Thyroid gland (tissue), 4 donors: Measurements from ENCODE around the gene PROK2.

Experiments used
- POLR2A ChIP-seq, 2 donors: fragments of 450-650 bp; IDR thresholded peaks; one replicate each; pipeline ENCODE4 v1.6.1; 2017; ENCODE audit warnings: antibody characterized with exemption in 2 of 2, mild to moderate bottlenecking in 2 of 2, moderate library complexity in 1 of 2
- TF ChIP-seq, protein P1 (sequence below), 6 experiments: fragments of 200-600 bp in 3 of 6; fragments of 450-650 bp in 3 of 6; sonication (generic) in 3 of 6; IDR thresholded peaks; one replicate each; pipeline ENCODE4 v1.5.1; 2016 to 2019; ENCODE audit warnings: antibody characterized with exemption in 6 of 6, mild to moderate bottlenecking in 2 of 6, inconsistent platforms in 1 of 6, moderate library complexity in 1 of 6

DNA sequence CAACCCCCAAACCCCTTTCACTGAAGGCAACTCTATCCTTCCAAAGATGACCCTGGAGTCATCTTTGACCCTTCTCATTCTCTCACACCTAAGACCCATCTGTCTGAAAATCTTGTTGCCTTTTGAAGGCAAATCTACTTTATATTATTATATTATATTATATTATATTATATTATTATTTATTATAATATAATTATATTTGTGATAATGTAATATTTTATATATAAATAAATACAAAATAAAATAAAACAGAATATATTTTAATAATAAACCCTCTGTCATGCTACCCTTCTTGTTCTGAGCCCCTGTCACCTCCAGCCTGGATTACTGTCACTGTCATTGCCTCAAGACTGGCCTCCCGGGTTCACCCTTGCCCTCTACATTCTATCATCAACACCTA, 5.0 kb upstream of the PROK2 start:
- no peak for TF ChIP-seq POLR2A (IDR thresholded peaks at IDR 0.05)
- TF ChIP-seq, protein P1, sequence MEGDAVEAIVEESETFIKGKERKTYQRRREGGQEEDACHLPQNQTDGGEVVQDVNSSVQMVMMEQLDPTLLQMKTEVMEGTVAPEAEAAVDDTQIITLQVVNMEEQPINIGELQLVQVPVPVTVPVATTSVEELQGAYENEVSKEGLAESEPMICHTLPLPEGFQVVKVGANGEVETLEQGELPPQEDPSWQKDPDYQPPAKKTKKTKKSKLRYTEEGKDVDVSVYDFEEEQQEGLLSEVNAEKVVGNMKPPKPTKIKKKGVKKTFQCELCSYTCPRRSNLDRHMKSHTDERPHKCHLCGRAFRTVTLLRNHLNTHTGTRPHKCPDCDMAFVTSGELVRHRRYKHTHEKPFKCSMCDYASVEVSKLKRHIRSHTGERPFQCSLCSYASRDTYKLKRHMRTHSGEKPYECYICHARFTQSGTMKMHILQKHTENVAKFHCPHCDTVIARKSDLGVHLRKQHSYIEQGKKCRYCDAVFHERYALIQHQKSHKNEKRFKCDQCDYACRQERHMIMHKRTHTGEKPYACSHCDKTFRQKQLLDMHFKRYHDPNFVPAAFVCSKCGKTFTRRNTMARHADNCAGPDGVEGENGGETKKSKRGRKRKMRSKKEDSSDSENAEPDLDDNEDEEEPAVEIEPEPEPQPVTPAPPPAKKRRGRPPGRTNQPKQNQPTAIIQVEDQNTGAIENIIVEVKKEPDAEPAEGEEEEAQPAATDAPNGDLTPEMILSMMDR (IDR thresholded peaks at IDR 0.05), result no peak
